HL-60 (cell line): ENCODE results near the gene ACTN2.

Experiments
- GABPA ChIP-seq: IDR thresholded peaks from 2 replicates; pipeline ENCODE4 v1.6.1; 2012; ENCODE audit warnings: low read depth
- POLR2AphosphoS5 ChIP-seq: IDR thresholded peaks from 2 replicates; pipeline ENCODE4 v1.6.1; 2012; ENCODE audit warnings: low read depth
- TF ChIP-seq, protein P1 (sequence below): IDR thresholded peaks from one replicate; pipeline ENCODE4 v1.5.1; 2011; ENCODE audit warnings: low read length, control low read depth, inconsistent platforms; ENCODE audit not compliant: insufficient read depth
- TF ChIP-seq, protein P2 (sequence below): IDR thresholded peaks from 2 replicates; pipeline ENCODE4 v1.6.1; 2012; ENCODE audit warnings: low read depth; ENCODE audit not compliant: insufficient replicate concordance

DNA sequence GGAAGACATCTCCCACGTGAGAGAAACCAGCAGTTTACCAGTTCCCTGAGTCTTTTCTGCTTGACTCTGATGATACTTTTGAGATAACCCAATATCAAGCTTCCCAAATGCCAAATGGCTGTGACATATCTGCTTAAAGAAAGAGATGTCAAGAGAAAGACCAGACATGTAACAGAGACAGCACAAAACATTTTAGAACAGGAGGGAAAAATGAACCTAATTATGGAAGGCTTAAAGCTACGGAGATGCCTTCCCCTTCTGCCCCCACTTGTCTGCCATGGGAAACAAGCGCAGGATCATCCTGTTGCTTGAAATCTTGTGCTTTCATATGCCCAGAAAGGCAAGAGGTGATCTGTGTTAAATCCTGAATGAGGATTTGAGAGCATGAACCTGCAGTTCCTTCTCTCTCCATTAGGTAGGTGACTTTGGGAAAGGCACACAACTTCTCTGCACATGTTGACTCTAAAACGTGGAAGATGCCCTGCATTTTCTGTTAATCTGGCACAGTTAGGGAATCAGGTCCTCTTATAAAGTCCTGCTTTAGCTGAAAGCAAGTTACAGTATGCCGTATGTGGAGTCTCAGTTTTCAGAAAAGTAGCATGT is 62.1 kb downstream of the ACTN2 start:
- TF ChIP-seq, protein P1, sequence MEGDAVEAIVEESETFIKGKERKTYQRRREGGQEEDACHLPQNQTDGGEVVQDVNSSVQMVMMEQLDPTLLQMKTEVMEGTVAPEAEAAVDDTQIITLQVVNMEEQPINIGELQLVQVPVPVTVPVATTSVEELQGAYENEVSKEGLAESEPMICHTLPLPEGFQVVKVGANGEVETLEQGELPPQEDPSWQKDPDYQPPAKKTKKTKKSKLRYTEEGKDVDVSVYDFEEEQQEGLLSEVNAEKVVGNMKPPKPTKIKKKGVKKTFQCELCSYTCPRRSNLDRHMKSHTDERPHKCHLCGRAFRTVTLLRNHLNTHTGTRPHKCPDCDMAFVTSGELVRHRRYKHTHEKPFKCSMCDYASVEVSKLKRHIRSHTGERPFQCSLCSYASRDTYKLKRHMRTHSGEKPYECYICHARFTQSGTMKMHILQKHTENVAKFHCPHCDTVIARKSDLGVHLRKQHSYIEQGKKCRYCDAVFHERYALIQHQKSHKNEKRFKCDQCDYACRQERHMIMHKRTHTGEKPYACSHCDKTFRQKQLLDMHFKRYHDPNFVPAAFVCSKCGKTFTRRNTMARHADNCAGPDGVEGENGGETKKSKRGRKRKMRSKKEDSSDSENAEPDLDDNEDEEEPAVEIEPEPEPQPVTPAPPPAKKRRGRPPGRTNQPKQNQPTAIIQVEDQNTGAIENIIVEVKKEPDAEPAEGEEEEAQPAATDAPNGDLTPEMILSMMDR = no peak
- TF ChIP-seq, protein P2, sequence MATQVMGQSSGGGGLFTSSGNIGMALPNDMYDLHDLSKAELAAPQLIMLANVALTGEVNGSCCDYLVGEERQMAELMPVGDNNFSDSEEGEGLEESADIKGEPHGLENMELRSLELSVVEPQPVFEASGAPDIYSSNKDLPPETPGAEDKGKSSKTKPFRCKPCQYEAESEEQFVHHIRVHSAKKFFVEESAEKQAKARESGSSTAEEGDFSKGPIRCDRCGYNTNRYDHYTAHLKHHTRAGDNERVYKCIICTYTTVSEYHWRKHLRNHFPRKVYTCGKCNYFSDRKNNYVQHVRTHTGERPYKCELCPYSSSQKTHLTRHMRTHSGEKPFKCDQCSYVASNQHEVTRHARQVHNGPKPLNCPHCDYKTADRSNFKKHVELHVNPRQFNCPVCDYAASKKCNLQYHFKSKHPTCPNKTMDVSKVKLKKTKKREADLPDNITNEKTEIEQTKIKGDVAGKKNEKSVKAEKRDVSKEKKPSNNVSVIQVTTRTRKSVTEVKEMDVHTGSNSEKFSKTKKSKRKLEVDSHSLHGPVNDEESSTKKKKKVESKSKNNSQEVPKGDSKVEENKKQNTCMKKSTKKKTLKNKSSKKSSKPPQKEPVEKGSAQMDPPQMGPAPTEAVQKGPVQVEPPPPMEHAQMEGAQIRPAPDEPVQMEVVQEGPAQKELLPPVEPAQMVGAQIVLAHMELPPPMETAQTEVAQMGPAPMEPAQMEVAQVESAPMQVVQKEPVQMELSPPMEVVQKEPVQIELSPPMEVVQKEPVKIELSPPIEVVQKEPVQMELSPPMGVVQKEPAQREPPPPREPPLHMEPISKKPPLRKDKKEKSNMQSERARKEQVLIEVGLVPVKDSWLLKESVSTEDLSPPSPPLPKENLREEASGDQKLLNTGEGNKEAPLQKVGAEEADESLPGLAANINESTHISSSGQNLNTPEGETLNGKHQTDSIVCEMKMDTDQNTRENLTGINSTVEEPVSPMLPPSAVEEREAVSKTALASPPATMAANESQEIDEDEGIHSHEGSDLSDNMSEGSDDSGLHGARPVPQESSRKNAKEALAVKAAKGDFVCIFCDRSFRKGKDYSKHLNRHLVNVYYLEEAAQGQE = no peak
- TF ChIP-seq GABPA (no peak), POLR2AphosphoS5 (no peak)
